ENCODE results near the gene PCDHA10.

DNA sequence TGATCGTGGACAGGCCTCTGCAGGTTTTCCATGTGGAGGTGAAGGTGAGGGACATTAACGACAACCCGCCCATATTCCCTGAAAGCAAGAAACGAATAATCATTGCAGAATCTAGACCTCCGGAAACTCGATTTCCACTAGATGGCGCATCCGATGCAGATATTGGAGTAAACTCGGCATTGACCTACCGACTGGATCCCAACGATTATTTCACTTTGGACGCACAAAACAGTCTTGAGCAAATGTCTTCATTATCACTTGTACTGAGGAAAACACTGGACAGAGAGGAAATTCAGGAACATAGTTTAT is 26.8 kb downstream of the PCDHA10 start:
- TF ChIP-seq GATA2 (IDR thresholded peaks at IDR 0.05; ENCODE audit: low read depth, low read length) = no peak
- TF ChIP-seq GATA3 (IDR thresholded peaks at IDR 0.05; ENCODE audit: low read depth, low read length) = no peak

All from SH-SY5Y (cell line).